ENCODE measurements around the gene PRKG1.
A peak's percentile ranks its signal among the peaks of the same experiment; 100 is the strongest.

The PRKG1 gene

GRCh38 chr10:52250510-52250909 is 1176.2 kb downstream of the PRKG1 start:
- DNase-seq: no peak

- DNase-seq: no peak
Measured at GRCh38 chr10:52252307-52252706, 1178.0 kb downstream of the PRKG1 start.

- peak; percentile 33 for DNase-seq
Measured at GRCh38 chr10:52256832-52257691, 1182.8 kb downstream of the PRKG1 start.

- DNase-seq: no peak
Measured at GRCh38 chr10:52257692-52258075, 1183.4 kb downstream of the PRKG1 start.

- no peak for DNase-seq
Measured at GRCh38 chr10:52258799-52259425, 1184.6 kb downstream of the PRKG1 start.

GRCh38 chr10:52259426-52259812 is 1185.1 kb downstream of the PRKG1 start:
- no peak for DNase-seq

GRCh38 chr10:52261362-52261761 is 1187.1 kb downstream of the PRKG1 start:
- DNase-seq: no peak

GRCh38 chr10:52265131-52265926 is 1191.0 kb downstream of the PRKG1 start:
- no peak for DNase-seq

GRCh38 chr10:52266858-52267257 is 1192.6 kb downstream of the PRKG1 start:
- DNase-seq: no peak

GRCh38 chr10:52268790-52269189 is 1194.5 kb downstream of the PRKG1 start:
- DNase-seq: no peak

- no peak for DNase-seq
Measured at GRCh38 chr10:52269233-52269632, 1194.9 kb downstream of the PRKG1 start.

GRCh38 chr10:52276163-52276562 is 1201.9 kb downstream of the PRKG1 start:
- no peak for DNase-seq

GRCh38 chr10:52276986-52277385 is 1202.7 kb downstream of the PRKG1 start:
- DNase-seq: no peak

- DNase-seq: no peak
Measured at GRCh38 chr10:52279546-52279945, 1205.3 kb downstream of the PRKG1 start.

- no peak for DNase-seq
Measured at GRCh38 chr10:52280051-52280450, 1205.8 kb downstream of the PRKG1 start.

- DNase-seq: no peak
Measured at GRCh38 chr10:52283174-52283573, 1208.9 kb downstream of the PRKG1 start.

GRCh38 chr10:52284416-52285013 is 1210.2 kb downstream of the PRKG1 start:
- no peak for DNase-seq

- DNase-seq: no peak
Measured at GRCh38 chr10:52287866-52288265, 1213.6 kb downstream of the PRKG1 start.

GRCh38 chr10:52297747-52298146 is 1223.5 kb downstream of the PRKG1 start:
- DNase-seq: no peak

GRCh38 chr10:52300599-52301277 is 1226.5 kb downstream of the PRKG1 start:
- DNase-seq: no peak

- DNase-seq: peak; percentile 88
Measured at GRCh38 chr10:52308251-52309031, 1234.2 kb downstream of the PRKG1 start.

- DNase-seq: no peak
Measured at GRCh38 chr10:52312942-52313255, 1238.6 kb downstream of the PRKG1 start.

Measured in hematopoietic multipotent progenitor cell treated with erythropoietin and hydrocortisone succinate and interleukin-3 and kit ligand, for 4 days (in vitro differentiated cells).